Mesendoderm (in vitro differentiated cells): ENCODE data around the gene THADA.

Experiments
- DNase-seq: peaks from one replicate; pipeline ENCODE4 v3.0.0; 2013
- H2AK5ac ChIP-seq: 2 replicates; pipeline ENCODE4 v1.6.1; 2013; ENCODE audit warnings: low read length, inconsistent platforms
- H2BK120ac ChIP-seq: 2 replicates; pipeline ENCODE4 v1.6.1; 2013; ENCODE audit warnings: low read depth, mild to moderate bottlenecking, low read length, moderate library complexity, mixed read lengths
- H2BK15ac ChIP-seq: replicated peaks from 2 replicates; pipeline ENCODE4 v1.6.1; 2013; ENCODE audit warnings: low read depth, mild to moderate bottlenecking, moderate library complexity
- H2BK5ac ChIP-seq: 2 replicates; pipeline ENCODE4 v1.6.1; 2013; ENCODE audit warnings: low read length, inconsistent platforms
- H3K18ac ChIP-seq: 2 replicates; pipeline ENCODE4 v1.6.1; 2013; ENCODE audit warnings: mild to moderate bottlenecking, low read length, mixed read lengths
- H3K23ac ChIP-seq: one replicate; pipeline ENCODE4 v1.6.1; 2013; ENCODE audit warnings: low read length
- H3K27ac ChIP-seq: 2 replicates; pipeline ENCODE4 v1.5.1; 2013; ENCODE audit warnings: low read depth, mild to moderate bottlenecking, inconsistent platforms, low read length, moderate library complexity
- H3K27me3 ChIP-seq: 2 replicates; pipeline ENCODE4 v1.6.1; 2013; ENCODE audit warnings: low read length, control low read depth, mild to moderate bottlenecking, inconsistent platforms; ENCODE audit not compliant: insufficient read depth, poor library complexity
- H3K36me3 ChIP-seq: 2 replicates; pipeline ENCODE4 v1.6.1; 2013; ENCODE audit warnings: low read length, inconsistent platforms; ENCODE audit not compliant: control insufficient read depth, insufficient read depth
- H3K4ac ChIP-seq: one replicate; pipeline ENCODE4 v1.6.1; 2013; ENCODE audit warnings: low read depth, mild to moderate bottlenecking, low read length, moderate library complexity
- H3K4me1 ChIP-seq: 2 replicates; pipeline ENCODE4 v1.6.1; 2013; ENCODE audit warnings: low read depth, low read length, inconsistent platforms; ENCODE audit not compliant: control insufficient read depth
- H3K4me2 ChIP-seq: 2 replicates; pipeline ENCODE4 v1.6.1; 2013; ENCODE audit warnings: low read length
- H3K4me3 ChIP-seq: 2 replicates; pipeline ENCODE4 v1.5.1; 2013; ENCODE audit warnings: mild to moderate bottlenecking, low read length
- H3K56ac ChIP-seq: one replicate; pipeline ENCODE4 v1.6.1; 2013; ENCODE audit warnings: low read length
- H3K79me1 ChIP-seq: 2 replicates; pipeline ENCODE4 v1.6.1; 2013; ENCODE audit warnings: low read length, inconsistent platforms
- H3K79me2 ChIP-seq: 2 replicates; pipeline ENCODE4 v1.6.1; 2013; ENCODE audit warnings: mild to moderate bottlenecking, low read length; ENCODE audit not compliant: control insufficient read depth, insufficient read depth
- H3K9ac ChIP-seq: 2 replicates; pipeline ENCODE4 v1.6.1; 2013; ENCODE audit warnings: low read length, inconsistent platforms
- H4K5ac ChIP-seq: one replicate; pipeline ENCODE4 v1.6.1; 2013; ENCODE audit warnings: low read length
- H4K8ac ChIP-seq: one replicate; pipeline ENCODE4 v1.6.1; 2013; ENCODE audit warnings: low read depth, mild to moderate bottlenecking, control low read depth, low read length, moderate library complexity
- WGBS: extraction: QIAGEN DNeasy Blood & Tissue Kit; methylation state at CpG from one replicate; pipeline ENCODE4 v1.1.7; 2013; ENCODE audit warnings: low lambda C conversion rate, missing lambda C conversion rate; ENCODE audit not compliant: insufficient coverage; ENCODE audit errors: extremely low coverage; 5-methylcytosine and 5-hydroxymethylcytosine counted together

Gene THADA

DNA sequence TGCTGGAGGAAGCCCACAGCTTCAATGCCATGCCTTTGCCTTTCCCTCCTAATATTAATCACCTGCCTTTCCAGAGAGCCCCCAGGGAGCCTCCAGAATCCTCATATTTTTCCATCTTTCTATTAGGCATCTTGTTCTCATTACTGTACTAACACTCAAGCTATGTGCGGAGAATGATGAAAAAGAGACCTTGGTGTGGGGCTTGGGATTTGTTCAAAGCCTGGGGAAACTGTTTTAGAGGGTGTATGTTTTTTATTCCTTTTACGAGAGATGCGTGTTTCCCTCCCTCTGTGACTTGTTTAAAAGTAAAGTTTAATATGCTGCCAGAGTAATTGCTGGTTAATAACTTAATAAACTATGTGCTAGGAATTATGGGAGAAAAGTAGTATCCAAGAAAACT lies 267.0 kb downstream of the THADA start:
- H3K27ac ChIP-seq = no peak overlapping the region
- no peak overlapping the region for H3K4ac ChIP-seq
- H3K18ac ChIP-seq = peak overlapping the region; percentile 34
- H2AK5ac ChIP-seq = no peak overlapping the region
- no peaks in the 10 kb centered on the region for H3K27me3 ChIP-seq
- no peaks in the 10 kb centered on the region for H3K36me3 ChIP-seq
- WGBS = no CpG with 5 or more reads among the region's 3 CpGs
- H2BK5ac ChIP-seq = no peak overlapping the region
- H3K23ac ChIP-seq = no peak overlapping the region
- no peaks in the 10 kb centered on the region for H3K79me1 ChIP-seq
- H4K5ac ChIP-seq = no peak overlapping the region
- H4K8ac ChIP-seq = no peak overlapping the region
- DNase-seq = no peak
- no peak overlapping the region for H3K56ac ChIP-seq
- no peak overlapping the region for H3K4me3 ChIP-seq
- H3K4me1 ChIP-seq = peaks cover 8% of the 10 kb centered on the region
- no peak overlapping the region for H3K9ac ChIP-seq
- no peak overlapping the region for H2BK120ac ChIP-seq
- no peak overlapping the region for H3K4me2 ChIP-seq
- H3K79me2 ChIP-seq = no peaks in the 10 kb centered on the region
- H2BK15ac ChIP-seq = no peak overlapping the region

DNA sequence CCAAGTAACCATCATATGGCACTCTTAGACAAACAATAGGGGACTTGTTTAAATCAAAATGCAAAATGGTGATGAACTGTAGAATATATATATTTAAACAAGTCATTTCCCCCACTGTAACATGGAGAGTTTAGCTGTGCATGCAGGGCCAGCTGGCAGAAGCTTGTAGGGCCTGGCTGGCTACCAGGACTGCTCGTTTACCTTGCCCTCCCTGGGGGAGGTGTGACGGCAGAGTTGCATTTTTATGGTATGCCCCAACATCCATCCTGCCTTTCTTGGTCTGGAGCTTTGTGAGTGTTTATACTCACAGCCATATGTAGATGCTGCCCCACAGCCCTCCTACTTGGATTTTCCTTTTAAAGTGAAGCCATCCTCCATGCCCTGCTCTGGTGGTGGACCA lies 267.7 kb downstream of the THADA start:
- Histone ChIP-seq H3K36me3 (no peaks in the 10 kb centered on the region), H4K5ac (no peak overlapping the region), H3K27me3 (no peaks in the 10 kb centered on the region), H3K4me3 (no peak overlapping the region), H3K79me2 (no peaks in the 10 kb centered on the region), H2BK15ac (no peak overlapping the region), H3K4me1 (peaks cover 8% of the 10 kb centered on the region), H3K23ac (no peak overlapping the region), H4K8ac (no peak overlapping the region), H3K18ac (no peak overlapping the region), H3K56ac (no peak overlapping the region), H3K79me1 (no peaks in the 10 kb centered on the region), H2BK5ac (no peak overlapping the region), H3K27ac (no peak overlapping the region), H3K4me2 (no peak overlapping the region), H2BK120ac (no peak overlapping the region), H2AK5ac (no peak overlapping the region), H3K9ac (no peak overlapping the region), H3K4ac (no peak overlapping the region)
- no CpG with 5 or more reads among the region's 2 CpGs for WGBS
- DNase-seq = no peak

DNA sequence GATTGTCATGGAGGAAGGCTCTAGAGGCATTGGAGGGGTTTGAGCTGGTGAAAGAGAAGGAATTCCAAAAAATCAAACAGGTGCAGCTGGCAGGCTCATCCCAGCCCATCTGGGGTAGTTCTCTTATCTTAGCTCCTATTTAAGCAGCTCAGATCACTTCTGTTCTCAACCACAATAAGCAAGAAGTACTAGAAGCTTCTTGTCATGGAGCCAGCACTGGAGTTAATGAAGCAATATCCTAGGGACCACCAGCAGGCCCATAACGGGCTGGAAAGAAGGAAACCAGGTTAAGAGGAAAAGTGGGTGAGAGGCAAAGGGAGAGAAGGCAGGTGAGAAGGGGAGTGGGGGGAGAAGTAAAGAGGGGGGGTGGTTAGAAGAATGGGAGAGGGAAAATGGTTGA lies 268.7 kb downstream of the THADA start:
- no CpG with 5 or more reads among the region's 1 CpG for WGBS
- H3K56ac ChIP-seq = no peak overlapping the region
- no peak overlapping the region for H2BK15ac ChIP-seq
- H3K4me3 ChIP-seq = no peak overlapping the region
- no peak overlapping the region for H3K27ac ChIP-seq
- H3K23ac ChIP-seq = no peak overlapping the region
- no peak overlapping the region for H3K18ac ChIP-seq
- H3K4me1 ChIP-seq = peaks cover 8% of the 10 kb centered on the region
- H2BK5ac ChIP-seq = no peak overlapping the region
- no peaks in the 10 kb centered on the region for H3K36me3 ChIP-seq
- no peaks in the 10 kb centered on the region for H3K79me1 ChIP-seq
- no peak overlapping the region for H4K8ac ChIP-seq
- no peak overlapping the region for H2AK5ac ChIP-seq
- H2BK120ac ChIP-seq = no peak overlapping the region
- H3K4me2 ChIP-seq = no peak overlapping the region
- H4K5ac ChIP-seq = no peak overlapping the region
- no peak overlapping the region for H3K9ac ChIP-seq
- no peaks in the 10 kb centered on the region for H3K27me3 ChIP-seq
- no peak for DNase-seq
- H3K4ac ChIP-seq = no peak overlapping the region
- no peaks in the 10 kb centered on the region for H3K79me2 ChIP-seq

DNA sequence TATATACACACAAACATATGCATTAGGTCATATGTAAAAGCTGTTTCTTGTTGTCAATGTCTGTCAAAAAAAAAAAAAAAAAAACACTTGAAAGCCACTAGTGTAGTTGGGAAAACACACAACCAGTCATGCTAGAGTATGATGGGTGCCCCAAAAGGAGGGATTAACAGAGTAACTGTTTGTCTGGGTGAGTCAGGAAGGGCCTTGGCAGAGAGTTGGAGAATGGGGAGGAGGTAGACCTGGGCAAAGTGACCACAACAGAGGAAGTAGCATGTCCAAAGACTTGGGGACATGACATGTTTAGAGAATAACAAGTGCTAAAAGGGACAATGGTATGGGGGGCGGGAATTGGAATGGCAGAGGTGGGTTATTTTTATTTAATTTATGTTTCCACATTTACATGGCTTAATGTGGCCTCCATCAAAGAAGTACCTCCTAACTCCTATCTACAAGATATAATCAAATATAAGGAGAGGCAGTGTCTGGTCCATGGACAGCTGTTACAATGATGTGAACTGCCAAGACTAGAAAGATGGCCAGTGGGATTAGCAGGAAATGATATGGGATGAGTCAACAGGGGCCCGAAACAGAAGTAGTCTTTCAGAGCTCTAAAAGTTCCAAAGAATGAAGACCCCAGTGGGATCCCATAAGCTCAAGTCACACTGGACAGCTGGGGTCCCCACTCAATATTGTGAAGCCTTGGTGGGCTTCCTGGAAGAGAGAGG lies 269.6 kb downstream of the THADA start:
- Histone ChIP-seq H3K27me3 (no peaks in the 10 kb centered on the region), H3K79me2 (no peaks in the 10 kb centered on the region), H3K27ac (no peak overlapping the region), H3K79me1 (no peaks in the 10 kb centered on the region), H3K18ac (no peak overlapping the region), H3K4me2 (no peak overlapping the region), H2BK120ac (no peak overlapping the region), H2BK5ac (no peak overlapping the region), H3K36me3 (no peaks in the 10 kb centered on the region), H2AK5ac (no peak overlapping the region), H3K23ac (no peak overlapping the region), H3K4me1 (peaks cover 8% of the 10 kb centered on the region), H3K56ac (no peak overlapping the region), H3K4me3 (no peak overlapping the region), H3K9ac (no peak overlapping the region), H4K8ac (no peak overlapping the region), H3K4ac (no peak overlapping the region), H2BK15ac (no peak overlapping the region), H4K5ac (no peak overlapping the region)
- no peak for DNase-seq
- no CpG with 5 or more reads among the region's 2 CpGs for WGBS

DNA sequence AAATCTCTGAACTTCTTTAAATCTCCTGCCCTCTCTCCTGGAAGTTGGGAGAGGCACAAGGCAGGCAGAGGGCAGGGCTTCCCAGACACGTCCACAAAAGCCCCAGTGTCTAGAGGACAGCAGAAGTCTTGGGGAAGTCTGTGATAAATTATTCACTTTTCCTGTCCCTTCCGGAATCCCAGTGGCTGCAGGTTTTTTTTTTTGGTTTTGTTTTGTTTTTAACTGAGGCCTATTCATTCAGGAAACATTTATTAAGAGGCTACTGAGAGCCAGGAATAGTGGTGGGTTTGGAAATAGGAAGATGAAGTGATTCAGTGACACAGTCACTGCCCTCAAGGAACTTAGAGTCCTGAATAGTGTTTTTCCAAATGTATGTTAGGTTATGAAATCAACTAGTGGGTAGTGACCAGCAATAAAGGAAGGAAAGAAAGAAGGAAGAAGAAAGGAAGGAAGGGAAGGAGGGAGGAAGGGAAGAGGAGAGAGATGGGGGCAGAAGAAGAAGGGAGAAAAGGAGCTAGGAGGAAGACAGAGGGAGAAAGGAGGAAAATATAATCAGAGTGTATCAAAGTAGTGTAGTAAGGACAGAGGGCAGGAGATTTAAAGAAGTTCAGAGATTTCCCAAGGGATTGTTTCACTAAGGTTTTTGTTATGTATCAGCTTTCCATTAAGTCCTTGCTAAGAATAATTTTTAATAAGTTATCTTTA lies 270.6 kb downstream of the THADA start:
- Histone ChIP-seq H3K27me3 (no peaks in the 10 kb centered on the region), H3K56ac (no peak overlapping the region), H2BK120ac (no peak overlapping the region), H3K79me1 (no peaks in the 10 kb centered on the region), H3K4ac (no peak overlapping the region), H3K36me3 (no peaks in the 10 kb centered on the region), H4K5ac (no peak overlapping the region), H2BK15ac (no peak overlapping the region), H3K18ac (no peak overlapping the region), H3K4me3 (no peak overlapping the region), H3K9ac (no peak overlapping the region), H3K27ac (no peak overlapping the region), H3K4me2 (no peak overlapping the region), H3K79me2 (no peaks in the 10 kb centered on the region), H4K8ac (no peak overlapping the region), H3K4me1 (peaks cover 7% of the 10 kb centered on the region), H2BK5ac (no peak overlapping the region), H2AK5ac (no peak overlapping the region), H3K23ac (no peak overlapping the region)
- no CpG with 5 or more reads among the region's 2 CpGs for WGBS
- no peak for DNase-seq
